Epithelial cell of proximal tubule (primary cell): ENCODE data around the gene CACNG1. TPM values are rescaled to one million over a fixed set of nuclear protein-coding genes. Genes with fewer than 3 reads are reported as not detected.

ENCODE experiments used
- DNase-seq: peaks from one replicate; pipeline ENCODE4 v3.0.0-alpha.2; 2011; ENCODE audit warnings: low read depth
- H3K4me3 ChIP-seq: 2 replicates; pipeline ENCODE4 v1.5.1; 2011; ENCODE audit warnings: low read depth, mild to moderate bottlenecking, low read length
- total RNA-seq: library from RNA; depleted of rRNA; stranded (reverse); fragments of >200 nt; gene quantifications from 2 replicates; pipeline ENCODE4 v1.2.3, GENCODE V29; 2015
- TF ChIP-seq, protein P1 (sequence below): conservative IDR thresholded peaks from 2 replicates; pipeline ENCODE4 v1.5.1; 2012; ENCODE audit warnings: low read depth, mild to moderate bottlenecking, low read length

CACNG1 gene
- total RNA-seq, 1 donor from 2014 or later = not detected

DNA sequence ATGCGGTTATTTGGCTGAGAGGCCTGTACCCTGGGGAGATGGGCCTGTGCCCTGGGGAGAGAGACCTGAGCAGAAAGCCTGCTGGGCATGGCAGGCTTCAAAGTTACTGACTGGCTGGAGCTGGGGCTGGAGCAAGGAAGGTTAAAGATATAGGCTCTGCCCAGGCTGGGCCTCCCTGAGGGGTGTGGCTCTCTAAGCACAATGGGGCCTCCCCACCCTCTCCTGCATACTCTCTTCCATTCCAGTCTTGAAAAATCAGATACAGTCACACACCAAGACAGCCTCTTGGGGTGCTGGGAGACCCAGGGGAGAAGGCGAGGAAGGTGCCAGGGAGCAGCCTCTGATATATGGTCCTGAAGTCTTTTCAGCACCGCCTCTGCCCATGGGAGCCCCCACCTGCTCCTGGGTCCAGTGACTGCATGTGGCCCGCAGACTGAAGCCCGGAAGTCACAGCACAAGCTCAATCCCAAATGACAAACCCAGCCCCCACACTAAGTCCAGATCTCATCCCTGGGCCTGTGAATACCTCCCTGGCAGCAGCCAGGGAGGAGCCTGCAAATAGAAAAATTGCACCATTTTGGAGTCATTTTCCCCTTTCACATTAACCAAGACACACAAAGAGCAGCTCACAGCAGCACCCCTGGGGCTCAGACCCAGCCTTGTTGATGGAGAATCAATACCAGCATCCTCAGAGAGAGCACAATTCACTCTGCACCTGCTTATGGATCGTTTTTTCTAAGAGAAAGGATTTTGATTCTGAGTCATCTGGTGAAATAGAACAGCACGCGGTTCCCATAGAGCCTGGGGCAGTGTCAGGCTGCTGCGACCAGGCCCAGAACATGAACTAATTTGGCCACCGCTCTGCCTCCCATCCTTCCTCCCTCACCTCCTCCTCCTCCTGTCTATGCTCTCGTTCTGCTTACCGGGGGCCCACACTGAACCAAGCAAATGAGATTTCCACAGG, 25.6 kb upstream of the CACNG1 start:
- no peak for DNase-seq
- H3K4me3 ChIP-seq = no peak overlapping the region
- TF ChIP-seq, protein P1, sequence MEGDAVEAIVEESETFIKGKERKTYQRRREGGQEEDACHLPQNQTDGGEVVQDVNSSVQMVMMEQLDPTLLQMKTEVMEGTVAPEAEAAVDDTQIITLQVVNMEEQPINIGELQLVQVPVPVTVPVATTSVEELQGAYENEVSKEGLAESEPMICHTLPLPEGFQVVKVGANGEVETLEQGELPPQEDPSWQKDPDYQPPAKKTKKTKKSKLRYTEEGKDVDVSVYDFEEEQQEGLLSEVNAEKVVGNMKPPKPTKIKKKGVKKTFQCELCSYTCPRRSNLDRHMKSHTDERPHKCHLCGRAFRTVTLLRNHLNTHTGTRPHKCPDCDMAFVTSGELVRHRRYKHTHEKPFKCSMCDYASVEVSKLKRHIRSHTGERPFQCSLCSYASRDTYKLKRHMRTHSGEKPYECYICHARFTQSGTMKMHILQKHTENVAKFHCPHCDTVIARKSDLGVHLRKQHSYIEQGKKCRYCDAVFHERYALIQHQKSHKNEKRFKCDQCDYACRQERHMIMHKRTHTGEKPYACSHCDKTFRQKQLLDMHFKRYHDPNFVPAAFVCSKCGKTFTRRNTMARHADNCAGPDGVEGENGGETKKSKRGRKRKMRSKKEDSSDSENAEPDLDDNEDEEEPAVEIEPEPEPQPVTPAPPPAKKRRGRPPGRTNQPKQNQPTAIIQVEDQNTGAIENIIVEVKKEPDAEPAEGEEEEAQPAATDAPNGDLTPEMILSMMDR = no peak

DNA sequence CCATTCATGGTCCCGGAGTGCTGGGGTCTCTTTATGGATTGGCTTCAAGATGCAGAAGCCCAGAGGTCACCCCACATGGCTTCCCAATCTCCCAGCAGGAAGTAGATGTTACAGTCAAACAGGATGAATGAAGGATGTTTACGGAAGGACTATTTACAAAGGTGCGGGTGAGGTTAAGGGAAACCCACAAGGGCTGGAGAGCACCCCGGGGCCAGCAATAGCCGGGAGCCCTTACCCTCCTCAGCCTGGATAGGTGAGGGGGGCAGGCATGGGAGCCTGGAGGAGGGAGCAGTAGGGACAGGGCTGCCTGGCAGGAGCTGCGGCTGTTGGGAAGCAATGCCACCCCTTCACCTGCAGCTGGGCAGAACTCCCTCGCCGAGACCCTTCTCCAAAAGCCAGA, 24.5 kb upstream of the CACNG1 start:
- H3K4me3 ChIP-seq = no peak overlapping the region
- TF ChIP-seq, protein P1 = no peak
- no peak for DNase-seq

DNA sequence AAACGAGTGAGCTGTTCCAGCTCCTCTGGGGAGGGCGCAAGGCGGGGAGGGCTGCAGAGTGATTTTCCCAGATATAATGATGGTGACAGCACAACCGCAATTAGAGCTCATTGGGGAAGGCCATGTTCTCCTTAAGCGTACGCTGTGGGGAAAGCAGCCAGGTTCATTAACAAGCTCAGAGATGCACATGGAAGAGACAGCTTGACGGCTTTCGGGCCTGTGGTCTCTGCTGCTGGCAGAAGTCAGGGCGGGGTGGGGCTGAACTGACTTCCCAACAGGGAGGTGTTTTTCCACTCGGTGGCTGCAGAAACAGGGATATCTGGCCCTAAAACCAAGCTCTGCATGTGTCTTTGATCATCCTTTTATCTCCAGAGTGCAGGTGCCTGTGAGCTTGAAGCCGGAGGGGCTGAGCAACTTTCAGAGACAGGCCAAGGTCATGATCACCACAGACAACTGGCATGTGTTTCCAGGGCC, 24.0 kb upstream of the CACNG1 start:
- TF ChIP-seq, protein P1 = no peak
- no peak overlapping the region for H3K4me3 ChIP-seq
- DNase-seq = no peak

DNA sequence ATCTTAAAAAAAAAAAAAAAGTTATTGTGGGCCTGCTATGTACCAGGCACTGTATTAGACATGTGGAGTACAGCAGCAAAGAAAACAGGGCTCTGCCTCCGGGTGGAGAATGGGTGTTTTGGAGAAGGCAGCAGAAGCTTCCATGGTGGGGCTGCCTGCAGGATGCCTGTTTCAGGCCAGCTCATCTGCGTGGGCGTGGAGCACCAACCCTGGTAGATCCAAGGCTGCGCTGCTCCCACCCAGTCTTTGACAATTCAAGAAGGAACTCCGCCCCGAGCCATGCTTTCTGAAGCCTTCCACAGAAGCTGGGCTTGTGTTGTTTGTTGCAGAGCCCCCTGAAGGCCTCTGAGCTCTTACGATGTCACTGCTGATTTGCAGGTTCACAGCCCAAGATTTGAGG, 23.2 kb upstream of the CACNG1 start:
- DNase-seq = no peak
- TF ChIP-seq, protein P1 = no peak
- H3K4me3 ChIP-seq = no peak overlapping the region

DNA sequence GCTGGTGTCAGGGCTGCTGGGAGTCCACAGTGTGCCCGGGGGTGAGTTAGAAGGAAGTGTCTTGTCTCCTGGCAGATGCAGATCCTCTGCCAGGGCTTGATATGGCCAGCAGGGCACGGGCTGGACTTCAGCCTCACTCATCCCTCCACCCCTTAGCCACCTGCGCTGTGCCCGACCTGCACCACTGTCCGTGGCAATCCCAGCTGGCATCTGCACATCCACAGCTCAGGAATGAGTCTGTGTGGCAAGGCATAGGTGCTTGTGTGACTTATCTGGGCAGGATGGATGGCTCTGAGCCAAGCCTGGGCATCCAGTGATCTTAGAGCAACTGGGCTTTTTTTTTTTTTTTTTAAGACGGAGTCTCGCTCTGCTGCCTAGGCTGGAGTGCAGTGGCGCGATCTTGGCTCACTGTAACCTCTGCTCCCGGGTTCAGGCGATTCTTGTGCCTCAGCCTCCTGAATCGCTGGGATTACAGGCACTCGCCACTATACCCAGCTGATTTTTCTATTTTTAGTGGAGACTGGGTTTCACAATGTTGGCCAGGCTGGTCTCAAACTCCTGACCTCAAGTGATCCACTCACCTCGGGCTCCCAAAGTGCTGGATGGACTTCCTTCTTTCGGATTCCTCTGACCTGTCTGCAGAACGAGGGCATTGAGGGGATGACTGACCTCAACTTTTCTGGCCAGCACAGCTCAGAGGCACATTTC, 22.5 kb upstream of the CACNG1 start:
- TF ChIP-seq, protein P1 = no peak
- no peak for DNase-seq

DNA sequence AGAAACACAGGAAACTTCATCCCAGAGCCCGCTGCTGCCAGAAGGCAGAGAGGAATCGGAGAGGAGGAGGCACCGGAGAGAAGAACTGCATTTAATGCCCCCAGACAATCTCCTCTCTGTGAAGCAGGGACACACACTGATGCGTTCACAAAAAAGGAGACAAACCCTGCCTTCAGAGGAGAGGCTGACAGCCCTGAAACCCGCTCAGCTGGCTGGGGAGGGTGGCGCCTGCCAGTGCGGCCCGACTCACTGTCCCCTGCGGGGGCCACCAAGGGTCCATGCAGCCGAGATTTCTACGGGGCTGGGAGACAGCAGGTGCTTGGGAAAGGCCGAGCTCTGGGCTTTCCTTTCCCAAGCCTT, 21.9 kb upstream of the CACNG1 start:
- TF ChIP-seq, protein P1 = no peak
- DNase-seq = no peak
- H3K4me3 ChIP-seq = no peak overlapping the region

More for the DNA sequence above, 22.5 kb upstream of the CACNG1 start:
- H3K4me3 ChIP-seq = no peak overlapping the region
